ENCODE data around the gene PLSCR3.
A peak's percentile ranks its signal among the peaks of the same experiment; 100 is the strongest.

Gene PLSCR3

GRCh38 chr17:7352910-7353635 is 41.3 kb downstream of the PLSCR3 start:
- Histone ChIP-seq H3K27me3 (replicated peaks; ENCODE audit: control insufficient read depth, insufficient read depth, low read length) (no peaks in the 10 kb centered on the region), H3K4me1 (ENCODE audit: control insufficient read depth, insufficient read depth, low read length) (peaks cover 53% of the 10 kb centered on the region), H3K9me3 (ENCODE audit: control insufficient read depth, low read length) (no peaks in the 10 kb centered on the region), H3K36me3 (ENCODE audit: control insufficient read depth, insufficient read depth, low read length, severe bottlenecking) (no peaks in the 10 kb centered on the region), H3K4me3 (ENCODE audit: low read length) (peak overlapping the region; percentile 97), H3K9ac (ENCODE audit: low read length) (peak overlapping the region; percentile 100)
- no peak for DNase-seq (ENCODE audit: low read depth)

DNA sequence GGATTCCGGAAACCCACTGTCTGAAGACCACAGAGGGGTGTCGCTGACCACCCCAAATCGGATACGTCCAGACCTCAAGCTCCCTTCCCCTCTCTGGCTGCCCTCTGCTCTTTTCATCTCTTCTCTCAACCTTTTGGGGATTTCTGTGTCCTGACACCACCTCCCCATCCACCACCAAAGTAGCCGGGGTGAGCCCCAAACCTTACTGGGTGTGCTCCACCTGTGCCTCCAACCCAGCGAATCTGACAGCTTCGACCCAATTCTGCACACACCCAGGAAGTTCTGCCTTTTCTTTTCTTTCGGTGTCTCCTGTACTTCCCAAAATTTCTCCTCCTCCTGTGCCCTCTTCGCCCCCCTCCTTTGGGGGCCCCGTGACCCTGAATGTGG is 41.8 kb downstream of the PLSCR3 start:
- H3K4me3 ChIP-seq (ENCODE audit: low read length) = peak overlapping the region; percentile 97
- H3K4me1 ChIP-seq (ENCODE audit: control insufficient read depth, insufficient read depth, low read length) = peaks cover 56% of the 10 kb centered on the region
- no peaks in the 10 kb centered on the region for H3K27me3 ChIP-seq (replicated peaks; ENCODE audit: control insufficient read depth, insufficient read depth, low read length)
- H3K9ac ChIP-seq (ENCODE audit: low read length) = peak overlapping the region; percentile 100
- H3K36me3 ChIP-seq (ENCODE audit: control insufficient read depth, insufficient read depth, low read length, severe bottlenecking) = no peaks in the 10 kb centered on the region
- DNase-seq (ENCODE audit: low read depth) = no peak
- H3K9me3 ChIP-seq (ENCODE audit: control insufficient read depth, low read length) = no peaks in the 10 kb centered on the region

GRCh38 chr17:7351665-7352502 is 42.4 kb downstream of the PLSCR3 start, which contains the start of gene KCTD11:
Gene KCTD11, plus strand, starts transcription at chr17:7352162.
- no peaks in the 10 kb centered on the region for H3K36me3 ChIP-seq (ENCODE audit: control insufficient read depth, insufficient read depth, low read length, severe bottlenecking)
- H3K9ac ChIP-seq (ENCODE audit: low read length) = peak within 1 kb of the TSS; percentile 100
- H3K9me3 ChIP-seq (ENCODE audit: control insufficient read depth, low read length) = no peaks in the 10 kb centered on the region
- H3K27me3 ChIP-seq (replicated peaks; ENCODE audit: control insufficient read depth, insufficient read depth, low read length) = no peaks in the 10 kb centered on the region
- peak within 1 kb of the TSS; percentile 97 for H3K4me3 ChIP-seq (ENCODE audit: low read length)
- peaks cover 56% of the 10 kb centered on the region for H3K4me1 ChIP-seq (ENCODE audit: control insufficient read depth, insufficient read depth, low read length)
- peak; percentile 97 for DNase-seq (ENCODE audit: low read depth)

DNA sequence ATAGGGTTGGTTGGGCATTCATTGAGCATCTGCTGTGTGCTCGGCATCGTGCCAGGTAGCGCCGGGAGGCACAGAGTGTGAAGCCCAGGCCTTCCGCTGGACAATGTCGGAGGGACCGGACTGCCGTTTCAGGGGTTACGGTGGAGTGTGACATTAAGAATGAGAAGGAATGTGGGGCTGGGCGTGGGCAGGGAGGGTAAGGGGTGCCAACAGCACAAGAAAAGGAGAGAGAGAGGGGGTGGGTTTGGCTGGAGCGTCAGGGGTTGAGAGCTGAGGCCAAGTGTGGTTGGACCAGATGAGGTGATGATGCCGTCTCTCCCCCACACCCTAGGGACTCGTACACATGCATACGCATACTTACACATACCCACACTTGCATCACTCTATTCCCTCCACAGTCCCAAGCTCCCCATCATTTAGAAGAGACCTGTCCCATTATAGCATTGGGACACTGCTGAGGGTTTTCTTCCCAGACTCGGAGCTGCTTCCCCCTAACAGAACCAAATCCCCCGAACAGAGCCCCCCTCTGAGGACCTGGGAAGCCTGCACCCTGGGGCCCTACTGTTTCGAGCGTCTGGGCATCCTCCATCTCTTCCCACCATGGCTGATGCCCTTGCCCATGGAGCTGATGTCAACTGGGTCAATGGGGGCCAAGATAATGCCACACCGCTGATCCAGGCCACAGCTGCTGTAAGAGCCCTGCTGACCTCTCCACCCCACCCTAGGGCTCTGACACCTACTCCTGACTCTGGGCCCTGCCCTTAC is 45.7 kb downstream of the PLSCR3 start:
- no peak overlapping the region for H3K9ac ChIP-seq (ENCODE audit: low read length)
- H3K9me3 ChIP-seq (ENCODE audit: control insufficient read depth, low read length) = no peaks in the 10 kb centered on the region
- H3K36me3 ChIP-seq (ENCODE audit: control insufficient read depth, insufficient read depth, low read length, severe bottlenecking) = no peaks in the 10 kb centered on the region
- H3K4me3 ChIP-seq (ENCODE audit: low read length) = peak overlapping the region; percentile 82
- DNase-seq (ENCODE audit: low read depth) = no peak
- peaks cover 14% of the 10 kb centered on the region for H3K27me3 ChIP-seq (replicated peaks; ENCODE audit: control insufficient read depth, insufficient read depth, low read length)
- peaks cover 39% of the 10 kb centered on the region for H3K4me1 ChIP-seq (ENCODE audit: control insufficient read depth, insufficient read depth, low read length)

DNA sequence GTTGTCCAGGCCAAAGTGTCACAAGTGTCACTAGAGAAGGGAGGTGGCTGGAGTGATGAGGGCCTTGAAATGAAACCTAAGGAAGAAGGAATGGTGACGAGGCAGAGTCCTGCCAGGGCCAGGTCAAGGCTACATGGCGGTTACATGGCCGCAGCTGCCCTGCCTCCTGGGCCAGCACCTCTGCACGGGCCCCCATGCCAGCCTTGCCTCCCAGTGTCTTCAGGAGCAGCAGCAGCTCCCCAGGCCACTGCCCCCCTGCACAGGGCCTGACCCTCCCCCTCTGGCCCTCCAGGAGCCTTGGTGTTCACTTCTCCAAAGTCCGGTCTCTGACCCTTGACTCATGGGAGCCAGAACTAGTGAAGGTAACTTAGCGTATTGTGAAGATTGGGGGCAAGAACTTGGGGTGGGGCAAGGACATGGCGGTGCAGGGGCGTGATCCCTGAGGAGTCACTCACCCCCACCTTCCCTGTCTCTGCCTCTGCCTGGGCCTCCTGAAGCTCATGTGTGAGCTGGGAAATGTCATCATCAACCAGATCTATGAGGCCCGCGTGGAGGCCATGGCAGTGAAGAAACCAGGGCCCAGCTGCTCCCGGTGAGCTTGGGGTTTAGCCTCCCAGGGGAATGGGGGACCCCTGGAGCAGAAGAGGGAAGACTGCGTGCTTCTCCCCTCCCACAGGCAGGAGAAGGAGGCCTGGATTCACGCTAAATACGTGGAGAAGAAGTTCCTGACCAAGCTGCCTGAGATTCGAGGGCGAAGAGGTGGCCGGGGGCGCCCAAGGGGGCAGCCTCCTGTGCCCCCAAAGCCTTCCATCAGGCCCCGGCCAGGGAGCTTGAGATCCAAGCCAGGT is 46.5 kb downstream of the PLSCR3 start:
- Histone ChIP-seq H3K27me3 (replicated peaks; ENCODE audit: control insufficient read depth, insufficient read depth, low read length) (peaks cover 22% of the 10 kb centered on the region), H3K4me1 (ENCODE audit: control insufficient read depth, insufficient read depth, low read length) (peaks cover 31% of the 10 kb centered on the region), H3K4me3 (ENCODE audit: low read length) (no peak overlapping the region), H3K36me3 (ENCODE audit: control insufficient read depth, insufficient read depth, low read length, severe bottlenecking) (no peaks in the 10 kb centered on the region), H3K9ac (ENCODE audit: low read length) (no peak overlapping the region), H3K9me3 (ENCODE audit: control insufficient read depth, low read length) (no peaks in the 10 kb centered on the region)
- DNase-seq (ENCODE audit: low read depth) = no peak

GRCh38 chr17:7346761-7347614 is 47.3 kb downstream of the PLSCR3 start:
- Histone ChIP-seq H3K9ac (ENCODE audit: low read length) (peak overlapping the region; percentile 10), H3K27me3 (replicated peaks; ENCODE audit: control insufficient read depth, insufficient read depth, low read length) (peaks cover 25% of the 10 kb centered on the region), H3K36me3 (ENCODE audit: control insufficient read depth, insufficient read depth, low read length, severe bottlenecking) (no peaks in the 10 kb centered on the region), H3K9me3 (ENCODE audit: control insufficient read depth, low read length) (no peaks in the 10 kb centered on the region), H3K4me3 (ENCODE audit: low read length) (no peak overlapping the region), H3K4me1 (ENCODE audit: control insufficient read depth, insufficient read depth, low read length) (peaks cover 25% of the 10 kb centered on the region)
- no peak for DNase-seq (ENCODE audit: low read depth)

GRCh38 chr17:7343250-7343649 is 51.1 kb downstream of the PLSCR3 start:
- Histone ChIP-seq H3K36me3 (ENCODE audit: control insufficient read depth, insufficient read depth, low read length, severe bottlenecking) (no peaks in the 10 kb centered on the region), H3K9me3 (ENCODE audit: control insufficient read depth, low read length) (no peaks in the 10 kb centered on the region), H3K9ac (ENCODE audit: low read length) (no peak overlapping the region), H3K4me3 (ENCODE audit: low read length) (no peak overlapping the region), H3K4me1 (ENCODE audit: control insufficient read depth, insufficient read depth, low read length) (peaks cover 15% of the 10 kb centered on the region), H3K27me3 (replicated peaks; ENCODE audit: control insufficient read depth, insufficient read depth, low read length) (peaks cover 32% of the 10 kb centered on the region)
- no peak for DNase-seq (ENCODE audit: low read depth)

GRCh38 chr17:7341842-7342241 is 52.5 kb downstream of the PLSCR3 start:
- H3K36me3 ChIP-seq (ENCODE audit: control insufficient read depth, insufficient read depth, low read length, severe bottlenecking) = no peaks in the 10 kb centered on the region
- peaks cover 37% of the 10 kb centered on the region for H3K27me3 ChIP-seq (replicated peaks; ENCODE audit: control insufficient read depth, insufficient read depth, low read length)
- H3K4me1 ChIP-seq (ENCODE audit: control insufficient read depth, insufficient read depth, low read length) = peaks cover 10% of the 10 kb centered on the region

DNA sequence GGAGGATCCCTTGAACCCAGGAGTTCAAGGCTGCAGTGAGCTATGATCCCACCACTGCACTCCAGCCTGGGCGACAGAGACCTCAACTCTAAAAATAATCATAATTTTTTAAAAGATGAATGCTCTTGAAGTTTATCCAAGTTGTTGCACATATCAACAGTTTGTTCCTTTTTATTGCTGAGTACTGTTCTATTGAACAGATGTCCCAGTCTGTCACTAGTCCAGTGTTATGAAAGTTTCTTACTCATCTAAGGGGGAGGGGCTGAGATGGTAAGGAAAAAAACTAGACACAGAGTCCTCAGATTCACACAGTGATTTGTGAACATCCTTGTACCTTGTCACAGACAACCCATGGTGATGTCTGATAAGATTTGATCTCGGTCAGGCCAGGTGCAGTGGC is 54.1 kb downstream of the PLSCR3 start:
- Histone ChIP-seq H3K9ac (ENCODE audit: low read length) (no peak overlapping the region), H3K9me3 (ENCODE audit: control insufficient read depth, low read length) (no peaks in the 10 kb centered on the region), H3K4me1 (ENCODE audit: control insufficient read depth, insufficient read depth, low read length) (peaks cover 10% of the 10 kb centered on the region), H3K4me3 (ENCODE audit: low read length) (no peak overlapping the region), H3K27me3 (replicated peaks; ENCODE audit: control insufficient read depth, insufficient read depth, low read length) (peaks cover 45% of the 10 kb centered on the region), H3K36me3 (ENCODE audit: control insufficient read depth, insufficient read depth, low read length, severe bottlenecking) (no peaks in the 10 kb centered on the region)
- DNase-seq (ENCODE audit: low read depth) = no peak

More at GRCh38 chr17:7341842-7342241, 52.5 kb downstream of the PLSCR3 start:
- no peak for DNase-seq (ENCODE audit: low read depth)
- Histone ChIP-seq H3K4me3 (ENCODE audit: low read length) (no peak overlapping the region), H3K9me3 (ENCODE audit: control insufficient read depth, low read length) (no peaks in the 10 kb centered on the region), H3K9ac (ENCODE audit: low read length) (no peak overlapping the region)

Data from adipocyte (in vitro differentiated cells).